Dedifferentiated amniotic fluid mesenchymal stem cell (primary cell): ENCODE results near the gene MAML2.
A peak's percentile ranks its signal among the peaks of the same experiment; 100 is the strongest.

Source experiments
- DNase-seq: peaks from one replicate; pipeline ENCODE4 v3.0.0-alpha.2; 2016; ENCODE audit errors: extremely low spot score

The MAML2 gene

DNA sequence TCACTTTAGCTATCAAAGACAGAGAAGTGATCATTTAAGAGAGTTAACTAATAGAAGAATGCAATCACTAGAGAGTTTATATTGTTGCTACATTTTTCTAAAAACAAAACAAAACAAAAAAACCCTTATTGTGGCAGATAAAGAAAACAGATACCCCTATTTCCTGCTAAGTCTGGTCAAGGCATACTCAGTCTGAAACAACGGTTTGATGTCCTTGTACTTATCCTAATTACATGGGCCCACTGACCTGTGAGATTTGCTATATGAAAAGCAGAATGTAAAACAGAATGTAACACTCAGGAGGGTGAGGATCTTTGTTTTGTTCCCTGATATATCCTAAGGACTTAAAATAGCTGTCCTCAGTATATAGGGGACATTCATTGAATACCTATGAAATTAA, 24.6 kb downstream of the MAML2 start:
- DNase-seq = no peak

DNA sequence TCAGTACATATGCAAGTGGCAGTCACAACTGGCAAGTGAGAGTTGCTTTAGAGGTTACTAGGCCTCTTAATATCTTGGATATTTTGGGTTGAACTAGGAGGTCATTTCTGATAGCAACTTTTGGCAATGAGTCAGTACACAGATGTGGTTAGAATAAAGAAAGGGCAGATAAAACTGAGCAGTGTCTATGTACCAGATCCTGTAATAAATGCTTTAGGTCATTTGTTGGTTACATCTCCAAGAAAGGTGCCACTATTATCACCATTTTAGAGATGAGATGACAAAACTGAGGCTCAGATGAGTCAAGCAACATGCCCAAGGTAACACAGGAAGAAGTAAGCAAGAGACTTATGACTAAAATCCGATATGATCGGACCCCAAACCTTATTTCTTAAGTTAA, 25.0 kb downstream of the MAML2 start:
- DNase-seq = no peak

DNA sequence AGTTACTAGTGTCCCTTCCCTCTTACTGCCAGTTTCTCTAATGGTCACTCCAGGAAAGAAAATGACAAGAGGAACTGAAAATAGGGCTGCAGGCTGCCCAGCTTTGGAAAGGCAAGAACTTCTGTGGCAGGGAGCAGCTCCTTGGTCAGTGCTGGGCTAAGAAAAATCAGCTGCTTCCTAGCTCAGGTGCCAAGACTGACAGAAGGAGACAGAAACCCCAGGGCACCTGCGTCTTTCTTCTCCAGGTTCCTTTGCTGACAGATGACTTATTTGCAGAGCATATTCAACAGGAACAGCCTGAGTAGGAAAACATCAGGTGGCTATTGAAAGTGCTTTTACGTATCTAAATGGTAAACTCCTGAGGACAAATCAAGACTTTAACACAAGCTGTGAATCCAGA, 25.4 kb downstream of the MAML2 start:
- DNase-seq = no peak

DNA sequence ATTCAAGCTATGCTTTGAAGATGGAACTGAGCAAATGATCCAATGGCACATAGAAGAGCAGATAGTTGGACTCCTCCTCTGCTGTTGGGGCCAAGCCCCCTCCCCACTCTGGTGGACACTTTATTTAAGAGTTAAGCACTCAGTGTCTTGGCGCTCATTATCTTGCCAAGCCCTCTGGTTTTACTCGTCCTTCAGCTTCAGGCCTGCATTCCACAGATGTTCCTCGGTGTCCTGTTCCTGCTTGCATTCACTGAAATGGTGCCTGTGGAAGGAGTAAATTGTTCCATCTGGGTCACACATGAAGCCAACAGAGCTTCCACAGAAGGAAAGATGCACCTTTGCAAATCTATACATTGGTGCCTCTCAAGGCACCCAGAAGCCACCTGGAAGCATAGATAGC, 26.1 kb downstream of the MAML2 start:
- no peak for DNase-seq

DNA sequence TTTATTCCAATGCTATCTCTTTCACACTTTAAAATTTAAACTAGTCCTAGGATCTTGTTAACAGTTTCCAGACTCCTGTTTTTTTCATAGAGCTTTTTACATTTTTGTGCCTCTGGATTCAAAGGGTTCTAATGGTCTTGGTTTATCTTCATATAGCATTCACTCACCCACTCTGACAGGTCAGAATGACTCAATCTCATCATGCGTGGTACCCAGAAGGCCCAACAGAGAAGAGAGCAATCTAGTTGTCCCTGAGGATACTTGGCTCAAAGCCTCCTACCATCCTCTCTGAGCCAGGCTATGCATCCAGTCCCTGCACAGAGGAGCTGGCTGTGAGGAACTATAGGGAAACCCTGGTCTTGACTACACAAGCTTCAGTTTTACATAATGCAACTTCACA, 27.5 kb downstream of the MAML2 start:
- no peak for DNase-seq

DNA sequence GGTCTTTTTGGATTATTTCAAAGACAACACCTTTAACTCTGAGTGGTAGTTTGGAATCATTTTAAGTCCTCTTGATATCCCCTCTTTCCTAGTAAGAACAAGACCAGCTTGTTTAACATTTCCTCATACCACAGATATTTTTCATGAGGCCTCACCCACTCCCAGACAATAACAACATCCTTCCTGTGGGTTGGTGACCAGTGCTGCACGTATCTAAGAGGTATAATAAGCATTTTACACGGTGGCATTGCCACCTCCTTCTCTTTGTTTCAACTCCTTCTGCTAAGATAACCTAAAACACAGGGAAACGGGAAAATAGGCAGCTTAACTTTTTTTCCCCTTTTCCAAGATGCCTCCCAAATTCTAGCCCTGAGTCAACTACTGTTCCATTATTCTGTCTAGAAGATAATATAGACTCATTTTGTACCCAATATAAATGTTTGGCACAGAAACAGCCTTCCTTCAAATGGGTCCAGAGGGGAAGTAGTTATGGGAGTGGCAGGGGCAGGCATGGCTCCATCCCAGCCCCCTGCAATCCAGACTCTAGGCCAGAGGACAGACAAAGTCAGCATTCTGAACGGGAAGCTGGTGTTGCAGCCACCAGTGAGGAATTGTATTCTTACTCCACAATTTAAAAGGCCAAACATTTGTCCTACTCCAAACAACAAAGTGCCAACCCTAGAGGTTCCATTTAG, 28.5 kb downstream of the MAML2 start:
- DNase-seq = peak; percentile 45

DNA sequence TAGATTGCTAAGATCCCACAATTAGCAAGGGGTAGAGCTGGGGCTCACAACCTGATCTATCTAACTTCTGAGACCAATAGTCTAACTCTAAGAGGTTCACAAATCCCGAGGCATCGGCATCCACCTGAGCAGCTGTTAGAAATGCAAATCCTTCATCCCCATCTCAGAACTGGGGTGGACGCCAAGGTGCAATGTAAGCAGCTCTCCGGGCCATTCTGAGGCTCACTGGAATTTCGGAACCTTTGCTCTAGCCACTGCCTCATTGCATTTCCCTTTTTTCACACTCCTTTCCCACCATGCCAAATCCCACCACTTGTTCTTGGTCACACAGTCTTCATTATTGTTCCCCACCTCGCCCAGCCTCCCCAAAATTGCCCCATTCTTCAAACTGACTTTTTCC, 29.8 kb downstream of the MAML2 start:
- no peak for DNase-seq

DNA sequence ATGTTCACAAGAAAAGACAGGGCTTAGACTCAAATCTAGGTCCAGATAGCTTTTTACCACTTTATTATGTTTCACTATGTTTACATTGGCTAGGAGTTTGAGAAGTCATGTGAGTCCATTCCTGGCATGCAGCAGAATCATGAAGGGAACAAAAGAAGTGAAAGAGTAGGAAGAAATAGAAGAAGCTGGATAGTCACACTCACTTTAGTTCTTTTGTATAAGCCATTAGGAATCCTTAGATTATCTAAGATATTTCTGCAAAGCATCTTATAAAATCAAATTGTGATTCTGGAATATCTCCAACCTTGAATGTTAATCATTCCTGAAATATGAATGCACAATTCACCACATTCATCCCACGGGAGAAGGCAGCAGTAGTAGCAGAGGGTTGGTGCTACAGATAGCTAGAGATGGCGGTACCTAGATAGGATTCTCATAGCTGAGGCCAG, 31.9 kb downstream of the MAML2 start:
- peak; percentile 78 for DNase-seq

DNA sequence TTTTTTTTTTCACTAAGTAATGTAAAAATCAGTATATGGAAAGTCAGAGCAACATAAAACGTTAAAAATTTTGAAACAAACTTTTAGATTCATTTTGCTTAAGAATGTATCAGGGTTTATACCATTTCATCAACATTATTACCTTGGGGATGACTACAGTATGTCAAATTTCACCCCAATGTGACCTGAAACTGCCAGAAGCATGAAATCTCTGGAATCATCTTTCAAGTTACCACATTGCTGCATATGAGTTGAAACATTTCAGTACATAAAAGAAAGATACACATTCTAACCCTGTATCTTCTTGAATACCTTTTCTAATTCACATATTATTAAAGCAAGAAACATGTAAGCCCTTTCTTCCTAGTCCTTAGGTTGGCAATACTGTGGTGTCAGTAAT, 32.8 kb downstream of the MAML2 start:
- no peak for DNase-seq

DNA sequence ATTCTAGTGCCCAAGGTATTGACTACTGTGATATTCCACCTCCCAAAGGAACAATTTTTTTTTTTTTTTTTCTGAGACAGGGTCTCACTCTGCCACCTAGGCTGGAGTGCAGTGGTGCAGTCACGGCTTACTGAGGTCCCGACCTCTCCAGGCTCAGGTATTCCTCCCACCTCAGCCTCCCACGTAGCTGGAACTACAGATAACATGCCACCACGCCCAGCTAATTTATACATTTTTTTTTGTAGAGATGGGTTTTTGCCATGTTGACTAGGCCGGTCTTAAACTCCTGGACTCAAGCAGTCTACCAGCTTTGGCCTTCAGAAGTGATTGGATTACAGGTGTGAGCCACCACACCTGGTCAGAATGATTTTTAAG, 33.4 kb downstream of the MAML2 start:
- no peak for DNase-seq

DNA sequence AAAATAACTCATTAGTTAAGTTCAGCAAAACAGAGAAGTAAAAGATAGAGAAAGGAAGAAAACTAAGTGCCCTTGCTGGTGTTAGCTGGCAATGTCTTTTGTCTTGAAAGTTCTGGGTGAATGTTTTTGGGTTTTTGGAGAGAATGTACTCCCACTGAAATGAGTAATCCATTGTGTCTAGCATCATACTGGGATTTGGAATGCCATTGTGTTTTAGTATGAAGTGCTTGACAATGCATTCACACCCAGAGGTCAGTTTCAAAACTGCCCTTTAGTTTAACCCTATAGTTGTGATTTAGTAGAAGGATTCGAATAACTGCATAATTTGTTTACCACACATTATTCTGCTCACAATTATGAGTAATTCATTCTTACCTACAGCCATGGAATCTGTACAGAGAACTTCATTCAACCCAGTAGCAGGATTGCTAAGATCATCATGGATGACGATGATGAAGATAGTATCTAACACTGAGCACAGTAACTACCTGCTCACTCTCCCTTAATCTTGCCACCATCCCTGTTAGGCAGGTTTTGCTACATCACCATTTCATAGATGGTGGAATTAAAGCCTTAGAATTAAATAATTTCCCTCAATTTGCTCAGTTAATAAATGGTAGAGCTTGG, 33.9 kb downstream of the MAML2 start:
- no peak for DNase-seq

DNA sequence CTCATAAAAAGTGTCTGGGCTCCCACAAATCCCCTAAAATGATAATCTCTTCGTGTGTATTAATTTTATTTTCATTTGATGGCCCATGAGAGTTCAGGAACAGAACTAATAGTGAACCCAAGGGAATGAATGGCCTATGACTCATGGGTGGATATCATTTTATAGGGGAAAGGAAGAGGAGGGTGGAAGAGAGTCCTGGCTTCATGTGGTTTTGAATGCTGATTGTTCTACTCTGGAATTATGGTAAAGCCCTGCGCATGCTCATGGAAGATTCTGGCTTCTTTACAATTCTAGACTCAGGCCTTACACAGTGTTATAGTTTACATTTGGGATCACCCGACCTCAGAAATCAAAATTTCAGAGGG, 35.2 kb downstream of the MAML2 start:
- peak; percentile 70 for DNase-seq

DNA sequence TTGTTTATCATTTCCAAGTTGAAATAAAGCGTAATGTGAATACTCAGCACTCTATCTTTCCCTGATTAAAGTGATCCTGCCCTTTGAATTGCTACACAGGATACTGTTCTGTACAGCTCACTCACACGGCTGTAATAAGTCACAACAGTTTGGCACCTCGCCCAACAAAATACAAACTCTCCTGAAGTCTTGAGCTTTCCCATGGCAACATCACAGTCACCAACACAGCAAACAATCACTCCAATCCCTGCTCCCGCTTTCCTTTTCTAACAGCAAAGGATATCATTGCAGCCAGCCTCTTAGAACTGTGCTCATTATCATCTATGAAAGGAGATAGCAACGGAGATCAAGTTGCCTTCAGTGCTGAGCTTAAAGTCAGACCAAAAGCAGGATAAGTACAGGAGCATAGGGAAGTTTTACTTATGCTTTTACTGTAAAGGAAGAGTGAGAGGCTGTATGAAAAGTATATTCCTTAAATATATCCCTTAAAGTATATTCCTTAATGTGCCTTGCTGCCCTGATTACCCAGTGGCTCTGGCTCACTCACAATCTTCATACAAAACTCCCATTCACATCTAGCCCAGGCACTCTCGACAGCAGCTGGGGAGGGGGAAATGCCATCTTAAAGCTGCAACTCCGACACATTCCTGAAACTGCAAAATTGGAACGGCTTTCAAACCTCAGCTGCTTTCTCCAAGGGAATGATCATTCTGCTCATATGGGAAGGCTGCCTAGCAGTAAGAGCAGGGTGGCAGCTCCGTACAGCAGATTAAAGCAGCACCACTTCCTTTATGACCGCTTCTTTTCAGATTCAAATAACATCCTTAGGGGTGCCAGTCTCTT, 35.8 kb downstream of the MAML2 start:
- DNase-seq = peak; percentile 98

DNA sequence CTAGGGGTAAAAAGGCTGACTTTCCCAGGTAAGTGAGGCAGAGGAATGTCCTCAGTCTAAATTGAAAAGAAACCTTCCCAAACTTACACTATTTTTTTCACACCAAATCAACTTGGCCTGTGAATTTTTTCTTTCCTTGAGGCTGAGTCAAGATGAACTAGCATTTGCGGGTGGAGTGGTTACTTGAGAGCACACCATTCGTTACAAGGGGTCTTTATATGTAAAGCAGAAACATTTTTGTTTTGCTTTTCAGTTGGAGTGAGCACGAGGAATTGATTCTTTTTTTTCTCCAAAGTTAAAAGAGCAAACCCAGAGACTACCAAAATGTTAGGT, 36.4 kb downstream of the MAML2 start:
- DNase-seq = no peak

DNA sequence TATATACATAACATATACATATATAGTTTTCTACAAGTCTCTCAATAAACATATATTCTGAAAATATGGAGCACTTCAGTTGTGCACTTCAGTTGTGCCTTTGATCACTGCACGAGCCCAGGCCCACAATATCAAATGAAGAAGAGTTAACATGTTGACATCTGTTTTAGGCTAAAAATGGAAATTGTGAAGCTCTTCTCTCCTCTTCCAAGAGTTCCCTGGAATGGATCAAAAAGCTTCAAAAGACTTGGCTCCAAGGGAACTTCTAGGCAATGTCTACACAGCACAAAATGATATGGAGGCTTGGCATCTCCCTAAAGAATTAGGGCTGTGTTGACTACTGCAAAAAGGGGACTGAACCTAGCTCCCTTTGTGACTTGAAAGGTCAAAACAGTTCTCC, 36.9 kb downstream of the MAML2 start:
- no peak for DNase-seq

DNA sequence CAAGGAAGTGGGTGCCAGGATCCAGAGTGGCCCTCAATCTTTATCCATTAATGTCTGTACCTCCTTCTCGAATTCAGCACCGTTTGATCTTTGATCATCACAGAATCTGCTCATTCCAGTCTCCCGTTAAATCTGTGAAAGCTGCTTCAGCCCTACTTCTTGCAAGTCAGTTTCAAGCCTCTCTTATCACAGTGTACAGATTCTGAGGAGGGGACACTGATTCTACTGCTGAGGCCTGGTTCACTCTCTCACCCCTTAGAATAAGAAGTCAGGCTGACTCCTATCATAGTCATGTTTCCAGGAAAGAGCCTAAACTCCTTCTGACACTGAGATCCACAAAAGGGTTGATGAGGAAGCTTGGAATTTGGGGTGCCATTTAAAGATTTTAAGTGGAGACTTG, 39.0 kb downstream of the MAML2 start:
- no peak for DNase-seq

DNA sequence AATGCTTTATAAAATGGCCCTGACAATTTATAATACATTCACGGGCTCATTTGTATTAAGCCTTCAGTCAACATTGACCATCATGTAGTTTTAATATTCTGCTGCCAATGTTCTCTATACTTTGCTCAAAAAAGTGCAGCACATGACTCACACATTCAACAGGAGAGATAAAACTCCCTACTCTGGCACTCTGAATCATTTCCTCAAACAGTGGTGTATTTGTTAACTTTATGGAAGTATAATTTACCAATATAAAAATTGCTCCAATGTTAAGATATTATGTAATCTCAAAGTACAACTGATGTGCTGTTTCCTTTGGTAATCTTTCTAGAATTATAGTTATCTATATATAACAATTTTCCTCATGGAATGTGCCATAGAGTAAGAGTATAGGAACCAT, 39.9 kb downstream of the MAML2 start:
- peak; percentile 54 for DNase-seq

DNA sequence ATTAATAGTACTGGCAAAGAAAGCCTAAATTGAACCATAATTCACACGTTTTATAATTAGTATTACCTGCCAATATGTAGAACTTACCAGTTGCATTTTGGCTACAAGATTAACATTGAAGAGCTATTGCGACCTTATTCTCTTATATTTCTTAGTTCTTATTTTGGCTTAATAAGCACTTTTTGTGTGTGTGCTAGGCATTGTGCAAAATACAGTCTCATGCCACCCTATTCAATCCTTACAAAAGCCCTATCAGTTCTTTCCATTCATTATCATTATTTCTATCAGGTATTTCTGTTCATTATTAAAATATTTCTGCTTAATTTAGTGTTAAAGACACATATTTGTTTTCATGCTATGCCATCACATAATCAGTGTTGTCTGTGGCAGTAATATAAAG, 41.2 kb downstream of the MAML2 start:
- DNase-seq = no peak

DNA sequence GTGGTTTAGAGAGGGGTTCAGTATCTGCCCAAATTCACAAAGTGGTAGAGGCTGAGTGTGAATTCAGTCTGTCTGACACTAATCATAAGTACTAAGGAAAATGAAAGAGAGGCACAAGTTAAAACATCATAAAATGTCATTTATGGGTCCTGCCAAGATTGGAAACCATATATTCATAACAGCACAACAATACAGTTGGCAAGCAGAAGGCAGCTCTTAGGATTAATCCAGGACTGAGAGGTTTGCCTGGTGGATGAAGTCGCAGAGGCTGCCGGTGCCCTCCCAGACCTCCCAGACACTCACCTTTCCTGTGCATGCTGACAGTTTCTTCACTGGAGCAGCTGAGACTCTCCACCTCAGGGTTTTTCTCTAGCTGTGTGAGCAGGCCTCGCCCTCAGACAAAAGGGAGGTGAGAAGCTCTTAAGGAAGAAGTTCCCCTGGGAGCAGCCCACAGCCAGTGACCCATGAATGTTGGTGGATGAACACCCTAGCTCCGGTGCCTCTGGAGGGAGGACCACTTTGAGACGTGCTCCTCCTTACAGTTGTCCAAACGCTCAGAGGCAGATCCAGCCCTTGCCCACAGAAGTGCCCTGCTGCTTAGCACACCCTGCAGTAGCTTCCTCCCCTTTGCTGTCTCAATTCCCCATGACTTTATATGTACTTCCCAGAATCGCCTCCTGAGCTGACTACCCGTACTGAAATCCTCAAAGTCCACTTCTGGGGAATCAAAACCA, 43.7 kb downstream of the MAML2 start:
- DNase-seq = no peak

DNA sequence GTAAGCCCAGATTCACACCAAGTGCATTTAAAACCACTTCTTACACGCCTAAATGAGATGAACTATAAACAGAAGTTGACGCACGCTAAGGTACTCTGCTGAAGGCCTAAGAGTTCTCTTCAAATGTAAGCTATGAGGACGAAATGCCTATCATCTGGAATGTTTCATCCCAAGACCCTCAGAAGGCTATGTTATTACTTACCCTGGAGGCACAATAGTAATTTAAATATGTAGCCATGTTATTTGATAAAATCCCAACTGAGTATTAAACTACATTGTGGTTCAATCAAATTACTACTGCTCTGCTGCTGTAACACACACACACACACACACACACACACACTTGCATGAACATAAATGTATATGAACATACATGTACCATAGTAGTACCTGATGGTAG, 47.6 kb downstream of the MAML2 start:
- no peak for DNase-seq

DNA sequence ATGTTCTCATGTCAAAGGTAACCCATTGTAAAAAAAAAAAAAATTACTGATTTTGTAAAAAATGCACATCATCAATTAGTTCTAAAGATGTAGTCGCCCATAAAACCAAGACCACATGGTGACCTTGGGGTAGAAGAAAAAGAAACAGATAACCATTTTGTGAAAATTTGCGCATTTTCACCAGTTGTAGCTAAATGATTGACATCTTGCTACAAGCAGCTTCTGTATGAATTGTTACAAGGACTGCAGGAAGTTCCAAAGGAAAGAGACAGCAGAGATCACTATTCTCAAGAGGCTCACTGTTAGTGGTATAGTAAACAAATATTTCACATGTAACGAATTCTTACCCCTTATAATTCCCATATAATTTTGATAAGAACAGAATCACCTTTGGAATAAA, 48.7 kb downstream of the MAML2 start:
- no peak for DNase-seq

DNA sequence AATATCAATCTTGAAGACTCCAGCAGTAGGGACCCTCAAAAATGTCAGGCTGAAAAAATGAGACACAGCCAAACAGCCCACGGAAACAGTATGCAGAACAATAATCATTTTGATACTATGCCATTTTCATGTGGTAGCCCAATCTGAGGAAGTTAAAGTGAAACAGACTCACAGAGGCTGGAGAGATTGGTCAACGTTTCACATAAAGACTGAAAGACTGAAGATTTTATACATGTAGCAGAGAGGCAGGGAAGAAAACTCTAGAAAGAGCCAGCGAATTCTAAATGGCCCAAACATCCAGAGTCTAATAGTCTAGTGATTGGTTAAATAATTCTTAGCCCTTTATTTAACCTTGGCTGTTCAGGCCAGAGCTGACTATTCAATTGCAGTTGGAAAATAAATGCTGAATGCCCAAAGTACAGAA, 49.4 kb downstream of the MAML2 start:
- DNase-seq = no peak

DNA sequence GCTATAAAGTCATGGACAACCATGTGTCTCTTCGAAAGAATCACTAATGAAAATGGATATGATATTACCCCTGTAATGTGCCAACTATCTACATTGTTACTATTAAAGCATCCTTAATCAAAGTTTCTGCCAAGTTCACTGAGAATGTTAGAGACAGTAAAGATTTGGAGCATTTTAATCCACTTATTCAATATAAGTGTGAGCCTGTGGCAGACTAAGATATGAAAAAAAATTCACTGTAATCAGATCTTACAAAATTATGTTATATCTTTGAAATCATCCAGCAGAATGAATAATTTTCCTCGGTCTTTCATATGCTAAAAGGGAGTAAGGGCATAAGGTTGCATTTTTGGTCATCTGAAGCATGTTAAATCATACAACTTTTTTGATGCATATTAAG, 49.9 kb downstream of the MAML2 start:
- DNase-seq = no peak
